Measurements from ENCODE around the gene IGSF23.
A peak's percentile ranks its signal among the peaks of the same experiment; 100 is the strongest.
"Not testable (repeated sequence)": the region's sequence is repeated elsewhere in the genome, so short reads cannot be mapped to it uniquely, and the experiment has no call there.

Gene IGSF23

GRCh38 chr19:44617110-44617880, 3.9 kb downstream of the IGSF23 start:
- no peak for DNase-seq

GRCh38 chr19:44618640-44619357, 5.4 kb downstream of the IGSF23 start:
- no peak for DNase-seq

GRCh38 chr19:44620667-44621066, 7.3 kb downstream of the IGSF23 start:
- DNase-seq = no peak

- DNase-seq = no peak
Measured at GRCh38 chr19:44621367-44621766, 8.0 kb downstream of the IGSF23 start.

DNA sequence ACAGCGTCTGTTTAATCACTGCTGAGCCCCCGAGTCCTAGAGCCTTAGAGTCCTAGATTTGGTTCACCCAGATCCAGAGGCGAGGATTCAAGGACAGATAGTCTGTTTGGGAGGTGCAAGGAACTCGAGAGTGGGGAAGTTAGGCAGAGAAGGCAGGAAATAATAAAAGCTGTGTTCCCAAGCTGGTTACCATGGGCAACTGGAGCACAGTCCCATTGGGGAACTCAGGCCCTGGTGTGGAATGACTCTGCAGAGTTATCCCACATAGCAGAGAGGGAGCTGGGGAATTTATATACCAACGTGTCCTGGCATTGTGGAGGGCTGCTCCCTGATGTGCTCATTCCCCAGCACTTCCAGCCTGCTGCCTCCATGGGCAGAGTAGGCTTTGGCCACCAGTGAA, 9.7 kb downstream of the IGSF23 start:
- DNase-seq = no peak

GRCh38 chr19:44623626-44624025, 10.3 kb downstream of the IGSF23 start:
- no peak for DNase-seq

DNA sequence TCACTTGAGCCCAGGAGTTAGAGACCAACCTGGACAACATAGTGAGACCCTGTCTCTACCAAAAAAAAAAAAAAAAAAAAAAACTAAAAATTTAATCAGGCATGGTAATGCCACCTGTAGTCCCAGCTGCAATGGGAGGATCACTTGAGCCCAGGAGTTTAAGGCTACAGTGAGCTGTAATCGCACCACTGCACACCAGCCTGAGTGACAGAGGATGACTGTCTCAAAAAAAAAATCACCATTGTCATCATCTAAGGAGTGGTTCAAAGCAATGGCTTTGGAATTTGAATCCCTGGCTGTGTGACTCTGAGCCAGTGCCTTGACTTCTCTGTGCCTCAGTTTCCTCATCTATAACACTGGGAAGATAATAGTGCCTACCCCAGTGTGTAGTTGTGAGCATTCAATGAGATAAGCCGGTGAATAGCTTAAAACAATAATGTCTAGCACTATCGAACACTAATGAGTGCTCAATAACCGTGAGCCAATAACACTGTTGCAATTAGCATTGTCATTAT, 11.5 kb downstream of the IGSF23 start:
- no peak for DNase-seq

GRCh38 chr19:44625637-44626036, 12.3 kb downstream of the IGSF23 start:
- DNase-seq = not testable (repeated sequence)

DNA sequence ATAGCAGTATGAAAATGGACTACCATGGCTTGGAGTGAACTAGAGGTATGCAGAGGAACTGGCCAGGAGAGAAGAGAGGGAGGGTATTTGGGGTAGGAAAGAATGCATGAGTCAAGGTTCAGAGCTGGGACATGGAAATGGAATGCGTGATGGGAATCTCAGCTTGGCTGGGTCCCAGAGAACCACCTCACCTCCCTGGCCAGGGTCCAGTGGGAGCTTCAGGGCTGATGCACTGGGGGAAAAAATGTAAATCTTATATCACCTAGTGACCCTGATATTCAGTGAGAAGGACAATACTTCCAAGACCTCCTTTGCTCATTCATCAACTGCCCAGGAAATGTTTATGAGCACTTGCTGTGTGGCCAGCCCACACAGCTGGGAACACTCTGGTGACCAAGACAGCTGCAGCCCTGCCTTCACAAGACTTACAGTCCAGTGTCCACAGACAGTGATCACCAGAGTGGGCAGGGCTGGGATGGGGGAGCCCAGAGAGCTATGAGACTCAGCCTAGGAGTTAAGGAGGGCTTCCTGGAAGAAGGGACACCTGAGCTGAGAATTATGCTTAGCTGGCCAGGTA, 12.8 kb downstream of the IGSF23 start:
- peak; percentile 24 for DNase-seq

DNA sequence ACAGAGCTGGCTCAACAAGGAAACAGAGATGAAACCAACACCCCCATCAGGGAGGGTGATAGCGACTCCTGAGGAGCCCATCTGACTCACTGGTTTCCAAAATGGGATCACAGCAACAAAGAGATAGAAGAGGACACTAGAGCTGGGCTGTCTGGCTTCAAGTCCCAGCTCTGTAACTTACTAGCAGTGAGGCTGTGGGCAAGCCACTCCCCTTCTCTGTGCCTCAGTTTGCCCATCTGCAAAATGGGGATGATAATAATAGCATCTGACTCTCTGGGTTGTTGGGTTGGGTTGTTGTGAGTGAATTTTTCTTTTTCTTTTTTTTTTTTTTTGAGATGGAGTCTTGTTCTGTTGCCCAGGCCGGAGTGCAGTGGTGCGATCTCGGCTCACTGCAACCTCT, 14.3 kb downstream of the IGSF23 start:
- DNase-seq = no peak

DNA sequence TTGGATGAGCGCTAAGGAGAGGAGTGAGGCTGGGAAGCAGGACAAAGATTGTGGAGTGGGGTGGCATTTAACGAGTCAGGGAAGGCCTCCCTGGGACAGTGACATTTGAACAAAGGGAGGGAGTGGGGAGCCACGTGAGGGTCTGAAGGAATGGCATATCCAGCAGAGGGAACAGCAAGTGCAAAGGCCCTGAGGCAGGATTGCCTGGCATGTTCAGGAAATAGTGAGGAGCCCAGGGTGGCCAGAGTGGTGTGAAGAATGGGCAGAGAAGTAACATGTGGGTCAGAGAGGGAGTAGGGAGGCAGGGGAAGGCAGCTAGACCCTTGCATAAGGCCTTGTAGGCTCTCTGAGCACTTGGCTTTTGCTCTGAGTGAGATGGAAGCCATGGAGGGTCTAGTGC, 15.4 kb downstream of the IGSF23 start:
- no peak for DNase-seq

GRCh38 chr19:44631611-44632010, 18.2 kb downstream of the IGSF23 start:
- DNase-seq = not testable (repeated sequence)

DNA sequence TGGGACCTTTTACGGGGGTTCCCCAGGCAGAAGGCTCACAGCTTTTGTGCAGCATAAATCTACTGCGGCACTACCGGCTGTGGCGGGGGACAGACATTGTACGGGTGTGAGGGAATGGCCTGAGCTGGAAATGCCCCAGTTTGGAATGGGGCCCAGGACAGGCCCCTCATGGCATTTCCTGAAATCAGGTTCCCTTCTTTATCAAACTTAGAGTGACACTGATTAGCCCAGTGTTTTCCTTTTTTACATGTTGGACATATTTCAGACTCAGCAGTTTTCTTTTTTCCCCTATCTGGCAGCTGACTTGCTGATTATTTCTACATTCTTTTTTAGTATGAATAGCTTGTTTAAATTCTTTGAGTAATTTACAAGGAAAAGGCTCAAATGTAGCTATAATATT, 20.7 kb downstream of the IGSF23 start:
- DNase-seq = not testable (repeated sequence)

DNA sequence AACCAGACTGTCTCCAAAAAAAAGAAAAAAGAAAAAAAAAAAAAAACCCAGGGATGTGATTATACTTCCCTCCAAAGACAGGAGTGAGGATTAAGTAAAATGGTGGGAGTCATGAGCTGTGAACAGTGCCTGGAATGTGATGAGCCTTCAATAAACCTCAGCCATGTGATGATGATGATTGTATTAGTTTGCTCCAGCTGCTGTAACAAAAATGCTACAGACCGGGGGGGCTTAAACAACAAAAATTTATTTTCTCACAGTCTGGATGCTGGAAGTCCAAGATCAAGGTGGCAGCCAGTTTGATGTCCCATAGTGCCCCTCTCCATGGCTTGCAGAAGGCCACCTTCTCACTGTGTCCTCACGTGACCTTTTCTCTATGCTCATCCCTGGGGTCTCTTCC, 21.4 kb downstream of the IGSF23 start:
- no peak for DNase-seq

DNA sequence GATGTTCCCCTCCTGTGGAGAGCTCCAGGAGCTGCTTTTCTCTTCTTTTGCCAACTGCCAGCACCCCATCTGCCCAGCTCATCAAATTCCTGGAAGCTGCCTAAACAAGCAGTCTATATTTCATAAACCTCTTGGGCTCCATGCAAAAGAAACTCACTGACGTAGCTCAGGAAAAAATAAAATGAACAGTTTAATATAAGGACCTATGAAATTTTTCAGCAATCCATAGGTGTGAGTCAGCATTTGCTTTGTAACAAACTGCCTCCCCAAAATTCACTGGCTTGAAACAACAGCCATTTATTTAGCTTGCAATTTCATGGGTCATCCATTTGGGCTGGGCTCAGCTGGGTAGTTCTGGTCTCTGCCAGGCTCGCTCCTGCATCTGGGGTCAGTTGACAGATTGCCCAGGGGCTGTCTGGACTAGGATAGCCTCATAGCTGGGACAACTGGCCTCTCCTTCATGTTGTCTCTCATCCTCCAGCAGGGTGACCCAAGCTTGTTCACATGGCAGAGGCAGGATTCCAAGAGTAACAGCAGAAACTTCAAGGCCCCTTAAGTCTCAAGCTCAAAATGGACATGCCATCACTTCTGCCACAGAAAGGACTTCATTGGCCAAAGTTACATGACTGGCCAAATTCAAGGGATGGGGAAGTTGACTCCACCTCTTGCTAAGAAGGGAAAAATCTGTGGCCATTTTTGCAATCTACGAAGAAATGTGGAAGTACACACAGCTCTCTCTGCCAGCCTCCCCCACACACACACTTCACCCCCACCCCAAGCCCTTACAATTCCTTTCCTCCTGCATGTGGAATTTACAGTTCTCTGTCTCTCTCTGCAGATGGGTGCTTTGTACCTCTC, 22.4 kb downstream of the IGSF23 start:
- DNase-seq = no peak

DNA sequence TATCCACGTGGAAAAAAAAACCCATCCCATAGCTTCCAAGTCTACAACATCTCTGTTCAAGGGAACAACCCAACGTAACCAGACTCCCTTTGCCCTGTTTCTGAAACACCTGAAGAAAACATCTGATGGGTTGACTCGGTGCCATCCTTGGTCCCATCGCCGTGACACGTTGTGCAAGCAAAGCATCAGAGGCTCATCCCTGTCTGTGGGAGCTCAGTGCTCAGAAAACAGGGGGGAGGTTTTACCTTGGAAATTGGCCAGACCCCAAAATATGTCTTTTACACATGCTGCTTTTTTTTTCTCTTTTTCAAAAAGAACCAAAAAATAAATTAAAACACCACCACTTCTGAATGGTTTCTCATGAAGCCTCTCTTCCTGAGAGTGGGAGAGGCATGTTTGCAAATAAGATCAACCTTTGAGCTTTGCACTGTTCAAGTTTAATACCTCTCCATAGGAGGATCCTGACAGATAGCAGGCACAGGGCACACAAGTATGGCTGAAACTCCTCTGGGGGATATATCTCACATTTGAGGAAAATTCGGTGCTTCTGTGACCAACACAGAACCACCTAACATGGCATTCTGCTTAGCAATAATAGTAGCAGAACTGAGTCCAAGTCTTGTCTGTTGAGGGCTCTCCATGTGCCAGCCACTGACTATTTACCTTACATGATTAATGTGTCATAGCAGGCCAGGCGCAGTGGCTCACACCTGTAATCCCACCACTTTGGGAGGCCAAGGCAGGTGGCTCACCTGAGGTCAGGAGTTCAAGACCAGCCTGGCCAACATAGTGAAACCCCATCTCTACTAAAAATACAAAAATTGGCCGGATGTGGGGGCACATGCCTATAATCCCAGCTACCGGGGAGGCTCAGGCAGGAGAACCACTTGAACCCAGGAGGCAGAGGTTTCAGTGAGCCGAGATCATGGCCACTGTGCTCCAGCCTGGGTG, 23.4 kb downstream of the IGSF23 start:
- no peak for DNase-seq

DNA sequence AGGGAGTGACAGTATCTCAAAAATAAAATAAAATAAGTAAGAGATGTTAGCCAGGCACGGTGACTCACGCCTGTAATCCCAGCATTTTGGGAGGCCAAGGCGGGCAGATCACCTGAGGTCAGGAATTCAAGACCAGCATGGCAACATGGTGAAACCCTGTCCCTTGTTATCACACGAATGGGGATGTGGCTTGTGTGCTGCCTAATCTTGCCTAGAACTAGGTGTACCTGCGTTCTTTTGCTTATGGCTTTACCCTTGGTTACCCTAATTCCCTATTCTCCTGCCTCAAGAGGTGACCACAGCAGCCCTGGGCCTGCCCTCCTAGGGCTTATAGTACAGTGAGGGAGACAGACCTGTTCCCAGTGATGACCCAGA, 24.0 kb downstream of the IGSF23 start:
- DNase-seq = no peak

- no peak for DNase-seq
Measured at GRCh38 chr19:44640518-44640917, 27.2 kb downstream of the IGSF23 start.

GRCh38 chr19:44641501-44642265, 28.3 kb downstream of the IGSF23 start:
- no peak for DNase-seq

DNA sequence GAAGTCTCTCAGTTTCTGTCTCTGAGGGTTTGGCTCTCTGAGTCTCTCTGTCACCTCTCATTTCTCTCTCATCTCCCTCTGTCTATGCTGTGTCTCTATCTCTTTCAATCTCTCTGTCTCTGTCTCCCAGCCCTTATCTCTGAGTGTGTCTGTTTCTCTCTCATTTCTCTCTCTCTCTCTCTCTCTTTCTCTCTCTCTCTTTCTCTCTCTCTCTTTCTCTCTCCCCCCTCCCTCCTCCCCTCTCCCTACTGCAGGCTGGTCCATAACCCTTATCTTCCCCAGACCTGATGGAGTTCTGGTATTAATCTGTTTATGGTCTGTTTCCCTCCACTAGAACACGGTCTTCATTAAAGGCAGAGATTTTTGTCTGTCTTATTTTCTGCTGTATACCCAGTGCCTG, 29.0 kb downstream of the IGSF23 start:
- no peak for DNase-seq

All from 8988T (cell line).